Activated CD4-positive, alpha-beta T cell treated with anti-CD3 and anti-CD28 coated beads, Interleukin-2, Interleukin-4, amounts not matched to agents 100 ng/mL and 50 ng/mL, durations not matched to agents 16 hours and 8 hours (primary cell): Measurements from ENCODE around the gene RAPGEF1.
"Not testable (repeated sequence)": the region's sequence is repeated elsewhere in the genome, so short reads cannot be mapped to it uniquely, and the experiment has no call there.

Source experiments
- DNase-seq: peaks from one replicate; pipeline ENCODE4 v3.0.0-alpha.2; 2020; ENCODE audit warnings: low spot score

Gene RAPGEF1

GRCh38 chr9:131739959-131740648 is at the start of gene RAPGEF1:
TSS of gene RAPGEF1 (minus strand) at chr9:131740076. CDS start at chr9:131739830, 246 bp downstream.
- peak; percentile 83 for DNase-seq

DNA sequence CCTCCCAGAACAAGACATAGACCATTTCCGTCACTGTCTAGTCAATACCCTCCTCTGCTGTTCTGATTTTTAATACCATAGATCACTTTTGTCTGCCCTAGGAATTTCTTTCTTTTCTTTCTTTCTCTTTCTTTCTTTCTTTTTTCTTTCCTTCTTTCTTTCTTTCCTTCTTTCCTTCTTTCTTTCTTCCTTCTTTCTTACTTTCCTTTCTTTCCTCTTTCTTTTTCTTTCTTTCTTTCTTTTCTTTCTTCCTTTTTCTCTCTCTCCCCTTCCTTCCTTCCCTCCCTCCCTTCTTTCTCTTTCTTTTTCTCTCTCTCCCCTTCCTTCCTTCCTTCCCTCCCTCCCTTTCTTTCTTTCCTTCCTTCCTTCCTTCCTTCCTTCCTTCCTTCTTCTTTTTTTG is 49.0 kb upstream of the RAPGEF1 start:
- no peak for DNase-seq

GRCh38 chr9:131787838-131788237 is 48.0 kb upstream of the RAPGEF1 start:
- DNase-seq: no peak

GRCh38 chr9:131784748-131785501 is 45.0 kb upstream of the RAPGEF1 start:
- no peak for DNase-seq

- DNase-seq: no peak
Observed at GRCh38 chr9:131781069-131781468, 41.2 kb upstream of the RAPGEF1 start.

GRCh38 chr9:131776473-131776872 is 36.6 kb upstream of the RAPGEF1 start:
- DNase-seq: peak; percentile 14

- DNase-seq: no peak
Observed at GRCh38 chr9:131776036-131776435, 36.2 kb upstream of the RAPGEF1 start.

- no peak for DNase-seq
Observed at GRCh38 chr9:131774636-131775035, 34.8 kb upstream of the RAPGEF1 start.

DNA sequence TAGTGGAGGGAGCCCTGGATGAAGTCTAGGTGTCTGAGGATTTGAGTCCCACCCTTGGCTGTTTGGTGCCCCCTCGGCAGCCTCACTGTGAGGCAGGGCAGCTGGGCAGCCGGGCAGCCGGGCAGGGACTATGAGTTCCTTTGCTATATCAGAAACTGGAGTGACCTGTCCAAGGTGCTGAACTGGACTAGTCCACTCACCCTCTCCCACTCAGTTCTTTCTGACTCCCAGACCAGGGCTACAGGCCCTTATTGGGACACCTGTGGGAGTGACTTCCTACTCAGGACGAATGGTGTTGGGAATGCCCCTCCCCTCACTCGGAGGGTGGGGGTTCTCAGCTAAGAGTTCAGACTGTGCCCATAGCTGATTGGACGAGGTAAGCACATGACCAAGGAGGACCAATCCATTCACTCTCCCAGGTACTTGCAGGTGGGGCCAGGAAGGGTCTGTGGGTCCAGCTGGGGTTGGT is 34.1 kb upstream of the RAPGEF1 start:
- DNase-seq: peak; percentile 19

- DNase-seq: no peak
Observed at GRCh38 chr9:131772940-131773339, 33.1 kb upstream of the RAPGEF1 start.

GRCh38 chr9:131771646-131772045 is 31.8 kb upstream of the RAPGEF1 start:
- no peak for DNase-seq

DNA sequence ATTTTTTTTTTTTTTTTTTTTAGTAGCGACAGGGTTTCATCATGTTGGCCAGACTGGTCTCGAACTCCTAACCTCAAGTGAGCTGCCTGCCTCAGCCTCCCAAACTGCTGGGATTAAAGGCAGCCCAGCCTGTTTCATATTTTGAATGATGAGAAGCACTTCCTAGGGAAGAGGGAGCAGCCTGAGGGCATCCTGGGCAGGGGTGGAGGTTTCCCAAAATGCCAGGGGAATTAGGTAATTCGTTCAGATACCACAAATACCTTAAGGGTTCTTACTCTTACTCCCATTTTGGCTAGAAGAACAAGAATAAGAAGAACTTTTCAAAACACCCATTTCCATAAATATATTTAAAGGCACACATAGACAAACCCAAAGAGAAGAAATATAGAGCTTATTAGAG is 29.5 kb upstream of the RAPGEF1 start:
- DNase-seq: no peak

DNA sequence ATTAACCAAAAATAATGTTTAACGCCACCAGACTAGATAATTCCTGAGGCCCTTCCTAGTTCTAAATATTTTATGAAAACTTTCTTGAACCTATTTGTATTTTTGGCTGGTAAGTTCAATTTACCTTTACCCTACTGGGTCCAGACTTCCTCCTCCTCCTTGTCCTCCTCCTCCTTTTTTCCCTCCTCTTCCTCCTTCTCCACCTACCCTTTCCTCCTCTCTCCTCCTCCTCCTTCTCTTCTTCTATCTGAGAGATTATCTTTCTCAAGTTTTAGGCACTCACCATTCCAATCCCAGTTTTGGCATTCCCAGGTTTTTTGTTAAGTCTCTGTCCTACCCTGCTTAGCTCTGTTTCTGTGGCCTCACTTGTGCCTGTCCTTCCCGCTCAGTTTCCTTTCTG is 24.7 kb upstream of the RAPGEF1 start:
- no peak for DNase-seq

DNA sequence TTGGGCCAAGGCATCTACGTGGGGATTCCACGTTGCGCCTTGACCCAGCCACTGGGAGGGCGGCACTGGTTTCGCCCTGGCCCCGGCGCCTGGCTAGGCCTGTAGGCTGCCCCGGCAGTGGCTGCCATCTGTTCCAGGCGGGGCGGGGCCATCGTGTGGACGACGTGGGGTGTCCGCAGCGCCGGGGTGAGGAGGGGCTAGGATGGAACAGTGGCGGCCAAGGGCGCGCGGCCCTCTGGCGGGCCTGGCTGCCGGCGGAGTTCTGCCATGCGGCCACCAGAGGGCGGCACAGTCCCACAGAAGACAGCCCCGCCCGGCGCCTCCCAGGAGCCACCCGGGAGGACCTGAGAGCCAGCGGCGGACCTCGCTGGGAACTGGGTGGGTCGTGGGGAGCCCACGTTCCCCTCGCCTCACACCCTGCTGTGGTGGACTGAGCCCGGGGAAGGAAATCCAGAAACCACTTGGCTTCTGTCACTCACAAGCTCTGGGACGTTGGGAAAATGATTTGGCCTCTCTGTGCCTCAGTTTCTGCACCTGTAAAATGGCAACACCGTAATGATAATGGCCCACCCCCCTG is 22.6 kb upstream of the RAPGEF1 start:
- DNase-seq: peak; percentile 74

GRCh38 chr9:131759017-131759647 is 19.3 kb upstream of the RAPGEF1 start:
- no peak for DNase-seq

- no peak for DNase-seq
Observed at GRCh38 chr9:131757549-131757948, 17.7 kb upstream of the RAPGEF1 start.

DNA sequence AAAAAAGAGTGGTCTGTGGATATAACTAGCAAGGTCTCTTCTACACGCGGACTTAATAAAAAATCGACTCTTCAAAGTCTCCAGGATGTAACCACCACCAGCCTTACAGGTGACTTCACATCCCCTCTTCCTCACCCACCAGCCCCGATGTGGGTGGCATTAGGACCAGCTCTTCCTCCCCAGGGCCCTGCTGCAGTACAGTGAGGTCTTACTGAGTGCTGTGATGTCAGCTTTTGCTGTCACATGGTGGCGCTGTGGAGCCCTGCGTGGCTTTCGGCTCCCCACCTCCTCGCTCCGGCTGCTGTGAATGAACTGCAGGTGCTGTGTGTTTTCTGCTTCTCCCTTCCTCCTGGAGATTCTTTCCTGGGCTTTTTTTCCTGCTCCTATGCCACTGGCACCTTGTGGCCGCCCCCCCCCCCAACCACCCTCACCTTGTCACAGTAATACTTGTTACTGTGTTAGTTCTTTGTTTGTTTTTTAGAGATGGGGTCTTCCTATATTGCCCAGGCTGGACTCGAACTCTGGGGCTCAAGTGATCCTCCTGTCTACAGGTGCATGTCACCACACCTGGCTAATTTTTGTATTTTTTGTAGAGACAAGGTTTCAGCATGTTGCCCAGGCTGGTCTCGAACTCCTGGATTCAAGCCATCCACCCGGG is 15.8 kb upstream of the RAPGEF1 start:
- peak; percentile 88 for DNase-seq

DNA sequence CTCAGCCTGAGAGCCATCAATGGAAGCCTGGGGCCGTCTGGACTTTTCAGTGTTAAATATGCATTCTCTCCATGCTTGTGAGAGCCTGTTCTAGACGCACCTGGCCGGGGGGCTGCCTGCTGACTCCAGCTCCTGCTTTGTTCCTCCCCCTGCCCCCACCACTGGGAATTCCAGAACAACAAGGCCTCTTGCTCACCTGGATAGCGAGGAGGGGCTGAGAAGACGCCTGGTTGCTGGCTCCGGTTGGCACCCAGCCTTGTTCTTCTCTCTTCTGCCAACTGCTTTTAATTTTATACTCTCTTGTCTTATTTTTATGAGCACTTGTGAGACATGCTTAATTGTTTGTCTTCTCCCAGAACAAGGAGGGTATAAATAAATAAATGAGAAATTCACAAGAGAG is 15.0 kb upstream of the RAPGEF1 start:
- no peak for DNase-seq

- DNase-seq: not testable (repeated sequence)
Observed at GRCh38 chr9:131753751-131754150, 13.9 kb upstream of the RAPGEF1 start.

GRCh38 chr9:131752231-131752884 is 12.5 kb upstream of the RAPGEF1 start:
- no peak for DNase-seq

DNA sequence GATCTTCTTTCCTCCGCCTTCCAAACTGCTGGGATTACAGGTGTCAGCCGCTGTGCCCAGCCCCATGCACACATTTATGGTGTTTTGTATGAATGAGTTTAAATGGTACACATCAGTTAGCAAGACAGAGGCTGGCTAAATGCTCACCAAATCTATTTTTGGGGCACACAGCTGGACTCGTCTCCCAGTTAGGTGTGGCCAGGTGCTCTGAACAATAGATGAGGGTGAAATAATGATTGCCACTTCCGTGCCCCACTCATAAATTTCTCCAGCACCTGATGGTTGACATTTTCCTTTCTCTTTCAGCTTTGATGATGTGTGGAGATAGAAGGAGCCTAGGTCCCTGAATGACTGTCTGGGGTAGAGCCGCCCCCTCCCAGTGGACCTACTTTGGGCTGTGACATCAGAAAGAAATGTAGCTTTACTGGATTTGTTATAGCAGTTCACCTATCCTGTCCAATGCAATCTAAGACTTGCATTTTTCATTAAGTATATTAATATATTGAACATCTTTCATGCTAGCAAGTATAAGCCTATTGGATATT is 8.6 kb upstream of the RAPGEF1 start:
- no peak for DNase-seq
